ENCODE results near the gene ZFP30.

Gene ZFP30

DNA sequence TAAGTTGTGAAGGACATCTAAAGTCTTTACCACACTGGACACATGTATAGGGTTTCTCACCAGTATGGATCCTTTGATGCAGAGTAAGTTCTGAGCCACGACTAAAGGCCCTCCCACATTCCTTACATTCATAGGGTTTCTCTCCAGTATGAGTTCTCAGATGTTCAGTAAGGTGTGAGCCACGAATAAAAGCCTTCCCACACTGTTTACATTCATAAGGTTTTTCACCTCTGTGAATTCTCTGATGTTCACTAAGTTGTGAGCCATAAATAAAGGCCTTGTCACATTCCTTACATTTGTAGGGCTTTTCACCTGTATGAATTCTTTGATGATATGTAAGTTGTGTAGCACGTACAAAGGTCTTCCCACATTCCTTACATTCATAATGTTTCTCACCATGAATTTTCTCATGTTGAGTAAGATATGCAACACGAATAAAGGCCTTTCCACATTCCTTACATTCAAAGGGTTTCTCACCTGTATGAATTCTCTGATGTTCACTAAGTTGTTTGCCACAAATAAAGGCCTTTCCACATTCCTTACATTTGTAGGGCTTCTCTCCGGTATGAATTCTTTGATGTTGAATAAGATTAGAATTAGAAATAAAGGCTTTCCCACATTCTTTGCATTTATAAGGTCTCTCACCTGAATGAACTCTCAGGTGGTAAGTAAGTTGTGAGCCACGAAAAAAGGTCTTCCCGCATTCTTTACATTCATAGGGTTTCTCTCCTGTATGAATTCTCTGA lies 90.5 kb downstream of the ZFP30 start:
- DNase-seq (ENCODE audit: insufficient read length, low spot score): no peak
- TF ChIP-seq POLR2AphosphoS5 (IDR thresholded peaks at IDR 0.05; ENCODE audit: low read depth, low read length) (no peak), PAX5 (IDR thresholded peaks at IDR 0.05; ENCODE audit: insufficient read depth, low read length, severe bottlenecking) (no peak), TAF1 (IDR thresholded peaks at IDR 0.05; ENCODE audit: low read depth, low read length) (no peak), POU2F2 (IDR thresholded peaks at IDR 0.05; ENCODE audit: low read depth, low read length) (no peak), POLR2A (IDR thresholded peaks at IDR 0.05; ENCODE audit: low read depth, low read length) (no peak), SPI1 (IDR thresholded peaks at IDR 0.05; ENCODE audit: low read depth, low read length) (no peak)
- no peak for FAIRE-seq

Measured in GM12891 (cell line).